HEK293 (cell line): Measurements from ENCODE around the gene PCCA.

Experiments
- FEZF1 ChIP-seq: fragments of 450-650 bp; formaldehyde crosslinking; IDR thresholded peaks from 2 replicates; pipeline ENCODE4 v1.5.1; 2016; ENCODE audit warnings: missing biosample characterization, missing genetic modification characterization
- IKZF3 ChIP-seq: fragments of 450-650 bp; IDR thresholded peaks from 2 replicates; pipeline ENCODE4 v1.5.0; 2018; ENCODE audit warnings: missing biosample characterization, mild to moderate bottlenecking, missing genetic modification characterization, moderate library complexity
- MEIS1 ChIP-seq: sonication (generic); formaldehyde crosslinking; IDR thresholded peaks from 2 replicates; pipeline ENCODE4 v1.8.1; 2022; ENCODE audit warnings: missing genetic modification reagents, mild to moderate bottlenecking, borderline replicate concordance
- OSR2 ChIP-seq: fragments of 450-650 bp; formaldehyde crosslinking; IDR thresholded peaks from 2 replicates; pipeline ENCODE4 v1.5.1; 2016; ENCODE audit warnings: missing biosample characterization, missing genetic modification characterization
- YY2 ChIP-seq: fragments of 450-650 bp; formaldehyde crosslinking; IDR thresholded peaks from 2 replicates; pipeline ENCODE4 v1.5.1; 2016; ENCODE audit warnings: missing biosample characterization, missing genetic modification characterization
- ZBTB48 ChIP-seq: fragments of 450-650 bp; formaldehyde crosslinking; IDR thresholded peaks from 2 replicates; pipeline ENCODE4 v1.5.1; 2016; ENCODE audit warnings: missing biosample characterization, missing genetic modification characterization
- ZFP3 ChIP-seq: fragments of 450-650 bp; formaldehyde crosslinking; IDR thresholded peaks from 2 replicates; pipeline ENCODE4 v1.5.1; 2016; ENCODE audit warnings: low read depth, missing biosample characterization, missing genetic modification characterization
- ZNF140 ChIP-seq: fragments of 450-650 bp; formaldehyde crosslinking; IDR thresholded peaks from 2 replicates; pipeline ENCODE4 v1.5.1; 2016; ENCODE audit warnings: missing biosample characterization, missing genetic modification characterization
- ZNF37A ChIP-seq: fragments of 450-650 bp; IDR thresholded peaks from 2 replicates; pipeline ENCODE4 v1.5.1; 2018; ENCODE audit warnings: missing biosample characterization, missing genetic modification characterization
- ZNF404 ChIP-seq: fragments of 450-650 bp; formaldehyde crosslinking; IDR thresholded peaks from 2 replicates; pipeline ENCODE4 v1.5.1; 2017; ENCODE audit warnings: missing biosample characterization, missing genetic modification characterization
- ZNF416 ChIP-seq: fragments of 450-650 bp; formaldehyde crosslinking; IDR thresholded peaks from 2 replicates; pipeline ENCODE4 v1.5.1; 2016; ENCODE audit warnings: missing biosample characterization, missing genetic modification characterization
- ZNF510 ChIP-seq: fragments of 450-650 bp; formaldehyde crosslinking; IDR thresholded peaks from 2 replicates; pipeline ENCODE4 v1.5.1; 2018; ENCODE audit warnings: mild to moderate bottlenecking, missing genetic modification characterization, missing biosample characterization; ENCODE audit not compliant: insufficient replicate concordance
- ZNF560 ChIP-seq: fragments of 450-650 bp; formaldehyde crosslinking; IDR thresholded peaks from 2 replicates; pipeline ENCODE4 v1.5.1; 2017; ENCODE audit warnings: missing biosample characterization, missing genetic modification characterization, borderline replicate concordance
- ZNF621 ChIP-seq: fragments of 450-650 bp; formaldehyde crosslinking; IDR thresholded peaks from 2 replicates; pipeline ENCODE4 v1.5.1; 2017; ENCODE audit warnings: missing biosample characterization, missing genetic modification characterization
- ZNF624 ChIP-seq: fragments of 450-650 bp; formaldehyde crosslinking; IDR thresholded peaks from 2 replicates; pipeline ENCODE4 v1.5.1; 2017; ENCODE audit warnings: missing biosample characterization, missing genetic modification characterization
- ZNF629 ChIP-seq: fragments of 450-650 bp; formaldehyde crosslinking; IDR thresholded peaks from 2 replicates; pipeline ENCODE4 v1.5.1; 2017; ENCODE audit warnings: missing biosample characterization, missing genetic modification characterization
- ZNF791 ChIP-seq: fragments of 450-650 bp; formaldehyde crosslinking; IDR thresholded peaks from 2 replicates; pipeline ENCODE4 v1.5.1; 2016; ENCODE audit warnings: missing biosample characterization, missing genetic modification characterization
- ZNF843 ChIP-seq: fragments of 450-650 bp; formaldehyde crosslinking; IDR thresholded peaks from 2 replicates; pipeline ENCODE4 v1.5.1; 2016; ENCODE audit warnings: missing biosample characterization, missing genetic modification characterization
- TF ChIP-seq, protein P1 (sequence below): fragments of 450-650 bp; formaldehyde crosslinking; IDR thresholded peaks from 2 replicates; pipeline ENCODE4; 2016; ENCODE audit warnings: missing biosample characterization, missing genetic modification characterization
- TF ChIP-seq, protein P2 (sequence below): fragments of 450-650 bp; formaldehyde crosslinking; conservative IDR thresholded peaks from 2 replicates; pipeline ENCODE4 v1.5.1; 2016; ENCODE audit warnings: low read depth, missing biosample characterization, missing genetic modification characterization
- TF ChIP-seq, protein P3 (sequence below): fragments of 450-650 bp; formaldehyde crosslinking; IDR thresholded peaks from 2 replicates; pipeline ENCODE4 v1.5.1; 2016; ENCODE audit warnings: missing biosample characterization, missing genetic modification characterization, borderline replicate concordance
- TF ChIP-seq, protein P4 (sequence below): fragments of 450-650 bp; formaldehyde crosslinking; IDR thresholded peaks from 2 replicates; pipeline ENCODE4 v1.5.1; 2017; ENCODE audit warnings: missing biosample characterization, missing genetic modification characterization
- TF ChIP-seq, protein P5 (sequence below): fragments of 450-650 bp; formaldehyde crosslinking; IDR thresholded peaks from 2 replicates; pipeline ENCODE4 v1.5.1; 2016; ENCODE audit warnings: missing biosample characterization, missing genetic modification characterization
- TF ChIP-seq, protein P6 (sequence below): fragments of 450-650 bp; formaldehyde crosslinking; IDR thresholded peaks from 2 replicates; pipeline ENCODE4 v1.5.1; 2017; ENCODE audit warnings: missing biosample characterization, missing genetic modification characterization
- TF ChIP-seq, protein P7 (sequence below): fragments of 450-650 bp; formaldehyde crosslinking; IDR thresholded peaks from 2 replicates; pipeline ENCODE4 v1.5.1; 2016; ENCODE audit warnings: missing biosample characterization, missing genetic modification characterization
- TF ChIP-seq, protein P8 (sequence below): fragments of 450-650 bp; IDR thresholded peaks from 2 replicates; pipeline ENCODE4 v1.5.1; 2018; ENCODE audit warnings: missing biosample characterization, mild to moderate bottlenecking, missing genetic modification characterization

The PCCA gene

DNA sequence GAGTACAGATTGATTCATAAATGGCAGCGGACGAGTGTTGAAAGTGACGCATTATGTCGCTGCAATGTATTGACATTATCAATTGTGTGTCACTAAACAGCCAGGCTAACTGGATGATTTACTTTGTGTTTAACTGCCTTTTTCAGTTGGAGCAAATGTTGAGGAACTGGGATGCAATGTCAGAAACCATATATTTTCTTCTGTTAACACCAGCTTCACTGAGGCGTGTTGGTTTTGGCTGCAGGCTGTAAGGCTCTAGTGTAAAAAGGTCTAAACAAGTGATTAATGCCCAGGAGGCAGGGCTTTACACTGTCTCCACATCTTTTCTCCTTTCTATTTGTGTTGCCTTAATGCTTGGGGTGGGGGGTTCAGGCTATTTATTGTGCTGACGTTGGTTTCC is 419.6 kb downstream of the PCCA start (continued):
- TF ChIP-seq, protein P1, sequence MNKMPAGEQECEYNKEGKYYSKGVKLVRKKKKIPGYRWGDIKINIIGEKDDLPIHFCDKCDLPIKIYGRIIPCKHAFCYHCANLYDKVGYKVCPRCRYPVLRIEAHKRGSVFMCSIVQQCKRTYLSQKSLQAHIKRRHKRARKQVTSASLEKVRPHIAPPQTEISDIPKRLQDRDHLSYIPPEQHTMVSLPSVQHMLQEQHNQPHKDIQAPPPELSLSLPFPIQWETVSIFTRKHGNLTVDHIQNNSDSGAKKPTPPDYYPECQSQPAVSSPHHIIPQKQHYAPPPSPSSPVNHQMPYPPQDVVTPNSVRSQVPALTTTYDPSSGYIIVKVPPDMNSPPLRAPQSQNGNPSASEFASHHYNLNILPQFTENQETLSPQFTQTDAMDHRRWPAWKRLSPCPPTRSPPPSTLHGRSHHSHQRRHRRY (tag by site-specific recombination) = no peak
- TF ChIP-seq ZNF560 (no peak), ZNF140 (no peak), ZBTB48 (tag by site-specific recombination) (no peak), ZNF843 (tag by site-specific recombination) (no peak), ZNF629 (tag by site-specific recombination) (0 out of 2 replicates have a peak, but pooled peaks have one; percentile 9), ZNF404 (tag by site-specific recombination) (no peak), ZNF624 (tag by site-specific recombination) (no peak), MEIS1 (CRISPR knock-in tag) (no peak), ZNF621 (tag by site-specific recombination) (no peak), IKZF3 (tag by site-specific recombination) (0 out of 2 replicates have a peak, but pooled peaks have one; percentile 41), ZNF791 (no peak), ZNF416 (tag by site-specific recombination) (no peak), ZNF37A (no peak), ZFP3 (no peak), ZNF510 (no peak), OSR2 (peak; percentile 32; the same call in 1 of the 2 replicates), YY2 (tag by site-specific recombination) (no peak), FEZF1 (tag by site-specific recombination) (peak; percentile 97)
- TF ChIP-seq, protein P2, sequence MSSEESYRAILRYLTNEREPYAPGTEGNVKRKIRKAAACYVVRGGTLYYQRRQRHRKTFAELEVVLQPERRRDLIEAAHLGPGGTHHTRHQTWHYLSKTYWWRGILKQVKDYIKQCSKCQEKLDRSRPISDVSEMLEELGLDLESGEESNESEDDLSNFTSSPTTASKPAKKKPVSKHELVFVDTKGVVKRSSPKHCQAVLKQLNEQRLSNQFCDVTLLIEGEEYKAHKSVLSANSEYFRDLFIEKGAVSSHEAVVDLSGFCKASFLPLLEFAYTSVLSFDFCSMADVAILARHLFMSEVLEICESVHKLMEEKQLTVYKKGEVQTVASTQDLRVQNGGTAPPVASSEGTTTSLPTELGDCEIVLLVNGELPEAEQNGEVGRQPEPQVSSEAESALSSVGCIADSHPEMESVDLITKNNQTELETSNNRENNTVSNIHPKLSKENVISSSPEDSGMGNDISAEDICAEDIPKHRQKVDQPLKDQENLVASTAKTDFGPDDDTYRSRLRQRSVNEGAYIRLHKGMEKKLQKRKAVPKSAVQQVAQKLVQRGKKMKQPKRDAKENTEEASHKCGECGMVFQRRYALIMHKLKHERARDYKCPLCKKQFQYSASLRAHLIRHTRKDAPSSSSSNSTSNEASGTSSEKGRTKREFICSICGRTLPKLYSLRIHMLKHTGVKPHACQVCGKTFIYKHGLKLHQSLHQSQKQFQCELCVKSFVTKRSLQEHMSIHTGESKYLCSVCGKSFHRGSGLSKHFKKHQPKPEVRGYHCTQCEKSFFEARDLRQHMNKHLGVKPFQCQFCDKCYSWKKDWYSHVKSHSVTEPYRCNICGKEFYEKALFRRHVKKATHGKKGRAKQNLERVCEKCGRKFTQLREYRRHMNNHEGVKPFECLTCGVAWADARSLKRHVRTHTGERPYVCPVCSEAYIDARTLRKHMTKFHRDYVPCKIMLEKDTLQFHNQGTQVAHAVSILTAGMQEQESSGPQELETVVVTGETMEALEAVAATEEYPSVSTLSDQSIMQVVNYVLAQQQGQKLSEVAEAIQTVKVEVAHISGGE = no peak
- TF ChIP-seq, protein P3, sequence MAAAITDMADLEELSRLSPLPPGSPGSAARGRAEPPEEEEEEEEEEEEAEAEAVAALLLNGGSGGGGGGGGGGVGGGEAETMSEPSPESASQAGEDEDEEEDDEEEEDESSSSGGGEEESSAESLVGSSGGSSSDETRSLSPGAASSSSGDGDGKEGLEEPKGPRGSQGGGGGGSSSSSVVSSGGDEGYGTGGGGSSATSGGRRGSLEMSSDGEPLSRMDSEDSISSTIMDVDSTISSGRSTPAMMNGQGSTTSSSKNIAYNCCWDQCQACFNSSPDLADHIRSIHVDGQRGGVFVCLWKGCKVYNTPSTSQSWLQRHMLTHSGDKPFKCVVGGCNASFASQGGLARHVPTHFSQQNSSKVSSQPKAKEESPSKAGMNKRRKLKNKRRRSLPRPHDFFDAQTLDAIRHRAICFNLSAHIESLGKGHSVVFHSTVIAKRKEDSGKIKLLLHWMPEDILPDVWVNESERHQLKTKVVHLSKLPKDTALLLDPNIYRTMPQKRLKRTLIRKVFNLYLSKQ (tag by site-specific recombination) = no peak
- TF ChIP-seq, protein P4, sequence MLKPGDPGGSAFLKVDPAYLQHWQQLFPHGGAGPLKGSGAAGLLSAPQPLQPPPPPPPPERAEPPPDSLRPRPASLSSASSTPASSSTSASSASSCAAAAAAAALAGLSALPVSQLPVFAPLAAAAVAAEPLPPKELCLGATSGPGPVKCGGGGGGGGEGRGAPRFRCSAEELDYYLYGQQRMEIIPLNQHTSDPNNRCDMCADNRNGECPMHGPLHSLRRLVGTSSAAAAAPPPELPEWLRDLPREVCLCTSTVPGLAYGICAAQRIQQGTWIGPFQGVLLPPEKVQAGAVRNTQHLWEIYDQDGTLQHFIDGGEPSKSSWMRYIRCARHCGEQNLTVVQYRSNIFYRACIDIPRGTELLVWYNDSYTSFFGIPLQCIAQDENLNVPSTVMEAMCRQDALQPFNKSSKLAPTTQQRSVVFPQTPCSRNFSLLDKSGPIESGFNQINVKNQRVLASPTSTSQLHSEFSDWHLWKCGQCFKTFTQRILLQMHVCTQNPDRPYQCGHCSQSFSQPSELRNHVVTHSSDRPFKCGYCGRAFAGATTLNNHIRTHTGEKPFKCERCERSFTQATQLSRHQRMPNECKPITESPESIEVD (tag by site-specific recombination) = peak; percentile 44
- TF ChIP-seq, protein P5, sequence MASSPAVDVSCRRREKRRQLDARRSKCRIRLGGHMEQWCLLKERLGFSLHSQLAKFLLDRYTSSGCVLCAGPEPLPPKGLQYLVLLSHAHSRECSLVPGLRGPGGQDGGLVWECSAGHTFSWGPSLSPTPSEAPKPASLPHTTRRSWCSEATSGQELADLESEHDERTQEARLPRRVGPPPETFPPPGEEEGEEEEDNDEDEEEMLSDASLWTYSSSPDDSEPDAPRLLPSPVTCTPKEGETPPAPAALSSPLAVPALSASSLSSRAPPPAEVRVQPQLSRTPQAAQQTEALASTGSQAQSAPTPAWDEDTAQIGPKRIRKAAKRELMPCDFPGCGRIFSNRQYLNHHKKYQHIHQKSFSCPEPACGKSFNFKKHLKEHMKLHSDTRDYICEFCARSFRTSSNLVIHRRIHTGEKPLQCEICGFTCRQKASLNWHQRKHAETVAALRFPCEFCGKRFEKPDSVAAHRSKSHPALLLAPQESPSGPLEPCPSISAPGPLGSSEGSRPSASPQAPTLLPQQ = no peak
- TF ChIP-seq, protein P6, sequence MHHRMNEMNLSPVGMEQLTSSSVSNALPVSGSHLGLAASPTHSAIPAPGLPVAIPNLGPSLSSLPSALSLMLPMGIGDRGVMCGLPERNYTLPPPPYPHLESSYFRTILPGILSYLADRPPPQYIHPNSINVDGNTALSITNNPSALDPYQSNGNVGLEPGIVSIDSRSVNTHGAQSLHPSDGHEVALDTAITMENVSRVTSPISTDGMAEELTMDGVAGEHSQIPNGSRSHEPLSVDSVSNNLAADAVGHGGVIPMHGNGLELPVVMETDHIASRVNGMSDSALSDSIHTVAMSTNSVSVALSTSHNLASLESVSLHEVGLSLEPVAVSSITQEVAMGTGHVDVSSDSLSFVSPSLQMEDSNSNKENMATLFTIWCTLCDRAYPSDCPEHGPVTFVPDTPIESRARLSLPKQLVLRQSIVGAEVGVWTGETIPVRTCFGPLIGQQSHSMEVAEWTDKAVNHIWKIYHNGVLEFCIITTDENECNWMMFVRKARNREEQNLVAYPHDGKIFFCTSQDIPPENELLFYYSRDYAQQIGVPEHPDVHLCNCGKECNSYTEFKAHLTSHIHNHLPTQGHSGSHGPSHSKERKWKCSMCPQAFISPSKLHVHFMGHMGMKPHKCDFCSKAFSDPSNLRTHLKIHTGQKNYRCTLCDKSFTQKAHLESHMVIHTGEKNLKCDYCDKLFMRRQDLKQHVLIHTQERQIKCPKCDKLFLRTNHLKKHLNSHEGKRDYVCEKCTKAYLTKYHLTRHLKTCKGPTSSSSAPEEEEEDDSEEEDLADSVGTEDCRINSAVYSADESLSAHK = no peak
- TF ChIP-seq, protein P7, sequence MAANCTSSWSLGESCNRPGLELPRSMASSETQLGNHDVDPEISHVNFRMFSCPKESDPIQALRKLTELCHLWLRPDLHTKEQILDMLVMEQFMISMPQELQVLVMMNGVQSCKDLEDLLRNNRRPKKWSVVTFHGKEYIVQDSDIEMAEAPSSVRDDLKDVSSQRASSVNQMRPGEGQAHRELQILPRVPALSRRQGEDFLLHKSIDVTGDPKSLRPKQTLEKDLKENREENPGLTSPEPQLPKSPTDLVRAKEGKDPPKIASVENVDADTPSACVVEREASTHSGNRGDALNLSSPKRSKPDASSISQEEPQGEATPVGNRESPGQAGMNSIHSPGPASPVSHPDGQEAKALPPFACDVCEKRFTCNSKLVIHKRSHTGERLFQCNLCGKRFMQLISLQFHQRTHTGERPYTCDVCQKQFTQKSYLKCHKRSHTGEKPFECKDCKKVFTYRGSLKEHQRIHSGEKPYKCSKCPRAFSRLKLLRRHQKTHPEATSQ (tag by site-specific recombination) = no peak
- TF ChIP-seq, protein P8, sequence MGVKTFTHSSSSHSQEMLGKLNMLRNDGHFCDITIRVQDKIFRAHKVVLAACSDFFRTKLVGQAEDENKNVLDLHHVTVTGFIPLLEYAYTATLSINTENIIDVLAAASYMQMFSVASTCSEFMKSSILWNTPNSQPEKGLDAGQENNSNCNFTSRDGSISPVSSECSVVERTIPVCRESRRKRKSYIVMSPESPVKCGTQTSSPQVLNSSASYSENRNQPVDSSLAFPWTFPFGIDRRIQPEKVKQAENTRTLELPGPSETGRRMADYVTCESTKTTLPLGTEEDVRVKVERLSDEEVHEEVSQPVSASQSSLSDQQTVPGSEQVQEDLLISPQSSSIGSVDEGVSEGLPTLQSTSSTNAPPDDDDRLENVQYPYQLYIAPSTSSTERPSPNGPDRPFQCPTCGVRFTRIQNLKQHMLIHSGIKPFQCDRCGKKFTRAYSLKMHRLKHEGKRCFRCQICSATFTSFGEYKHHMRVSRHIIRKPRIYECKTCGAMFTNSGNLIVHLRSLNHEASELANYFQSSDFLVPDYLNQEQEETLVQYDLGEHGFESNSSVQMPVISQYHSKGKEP (tag by site-specific recombination) = 0 out of 2 replicates have a peak, but pooled peaks have one; percentile 26
